ENCODE results near the gene S100Z.

GRCh38 chr5:76866503-76866902 lies 16.7 kb downstream of the S100Z start:
- TF ChIP-seq CTCF (IDR thresholded peaks at IDR 0.05) (no peak), EZH2 (IDR thresholded peaks at IDR 0.05) (no peak)
